Measurements from ENCODE around the gene QTRT2.
A peak's percentile ranks its signal among the peaks of the same experiment; 100 is the strongest.

Gene QTRT2

GRCh38 chr3:114019486-114019885, 37.1 kb upstream of the QTRT2 start:
- Histone ChIP-seq H3K36me3 (ENCODE audit: control insufficient read depth in 2 of 2, insufficient read depth in 1 of 2, low read length in 2 of 2) (no peaks in the 10 kb centered on the region), H3K4me3 (ENCODE audit: low read depth, low read length) (no peak overlapping the region), H3K27ac (ENCODE audit: extremely low read depth, low read depth, low read length) (no peak overlapping the region), H3K9me3 (ENCODE audit: control insufficient read depth, insufficient read depth, low read depth, low read length) (no peaks in the 10 kb centered on the region), H3K4me1 (ENCODE audit: control insufficient read depth, insufficient read depth, low read length) (no peaks in the 10 kb centered on the region)
- TF ChIP-seq SCRT1 (tag by site-specific recombination; IDR thresholded peaks at IDR 0.05; ENCODE audit: borderline replicate concordance) (no peak), GLIS1 (tag by site-specific recombination; IDR thresholded peaks at IDR 0.05) (no peak), ZNF10 (tag by site-specific recombination; IDR thresholded peaks at IDR 0.05) (no peak), HIC1 (tag by site-specific recombination; IDR thresholded peaks at IDR 0.05) (no peak)
- ChIA-PET POLR2A (no interaction called here), CTCF (no interaction called here)

GRCh38 chr3:114020907-114021306, 35.6 kb upstream of the QTRT2 start:
- ChIA-PET CTCF (no interaction called here), POLR2A (no interaction called here)
- no peaks in the 10 kb centered on the region for H3K36me3 ChIP-seq (ENCODE audit: control insufficient read depth in 2 of 2, insufficient read depth in 1 of 2, low read length in 2 of 2)
- no peaks in the 10 kb centered on the region for H3K4me1 ChIP-seq (ENCODE audit: control insufficient read depth, insufficient read depth, low read length)
- no peaks in the 10 kb centered on the region for H3K9me3 ChIP-seq (ENCODE audit: control insufficient read depth, insufficient read depth, low read depth, low read length)
- TF ChIP-seq ZNF596 (tag by site-specific recombination; IDR thresholded peaks at IDR 0.05) (no peak), ZNF18 (tag by site-specific recombination; IDR thresholded peaks at IDR 0.05) (no peak), YY2 (tag by site-specific recombination; IDR thresholded peaks at IDR 0.05) (no peak), ZFP3 (tag by site-specific recombination; IDR thresholded peaks at IDR 0.05; ENCODE audit: low read depth) (no peak)
- no peak overlapping the region for H3K4me3 ChIP-seq (ENCODE audit: low read depth, low read length)
- H3K27ac ChIP-seq (ENCODE audit: extremely low read depth, low read depth, low read length), result no peak overlapping the region

GRCh38 chr3:114022145-114022802, 34.3 kb upstream of the QTRT2 start:
- H3K4me1 ChIP-seq (ENCODE audit: control insufficient read depth, insufficient read depth, low read length), result no peaks in the 10 kb centered on the region
- H3K4me3 ChIP-seq (ENCODE audit: low read depth, low read length), result no peak overlapping the region
- H3K9me3 ChIP-seq (ENCODE audit: control insufficient read depth, insufficient read depth, low read depth, low read length), result no peaks in the 10 kb centered on the region
- H3K36me3 ChIP-seq (ENCODE audit: control insufficient read depth in 2 of 2, insufficient read depth in 1 of 2, low read length in 2 of 2), result no peaks in the 10 kb centered on the region
- ChIA-PET CTCF (no interaction called here), POLR2A (no interaction called here)
- no peak overlapping the region for H3K27ac ChIP-seq (ENCODE audit: extremely low read depth, low read depth, low read length)
- peak; percentile 83 for TF ChIP-seq SP7 (tag by site-specific recombination; IDR thresholded peaks at IDR 0.05)
- no peak for TF ChIP-seq SP3 (tag by site-specific recombination; IDR thresholded peaks at IDR 0.05)
- TF ChIP-seq ZNF274 (IDR thresholded peaks at IDR 0.05; ENCODE audit: low read length), result no peak
- TF ChIP-seq ZNF274 (tag by site-specific recombination; IDR thresholded peaks at IDR 0.05; ENCODE audit: borderline replicate concordance), result no peak
- TF ChIP-seq ZNF366 (tag by site-specific recombination; conservative IDR thresholded peaks at IDR 0.05), result peak; percentile 28; the same call in 1 of the 2 replicates
- no peak for TF ChIP-seq ZNF148 (tag by site-specific recombination; IDR thresholded peaks at IDR 0.05; ENCODE audit: borderline replicate concordance)
- TF ChIP-seq PRDM6 (tag by site-specific recombination; IDR thresholded peaks at IDR 0.05), result peak; percentile 58
- no peak for TF ChIP-seq ZNF707 (tag by site-specific recombination; IDR thresholded peaks at IDR 0.05)
- TF ChIP-seq ZNF704 (tag by site-specific recombination; IDR thresholded peaks at IDR 0.05), result no peak
- TF ChIP-seq ZNF768 (tag by site-specific recombination; IDR thresholded peaks at IDR 0.05), result no peak
- no peak for TF ChIP-seq ZNF791 (tag by site-specific recombination; IDR thresholded peaks at IDR 0.05)
- TF ChIP-seq ZNF202 (tag by site-specific recombination; IDR thresholded peaks at IDR 0.05; ENCODE audit: borderline replicate concordance), result no peak
- TF ChIP-seq MEIS1 (CRISPR knock-in tag; IDR thresholded peaks at IDR 0.05; ENCODE audit: borderline replicate concordance), result peak; percentile 85
- TF ChIP-seq GLIS1 (tag by site-specific recombination; IDR thresholded peaks at IDR 0.05), result no peak
- peak; percentile 29; the same call in 1 of the 2 replicates for TF ChIP-seq FEZF1 (tag by site-specific recombination; IDR thresholded peaks at IDR 0.05)
- TF ChIP-seq ZNF350 (tag by site-specific recombination; IDR thresholded peaks at IDR 0.05), result no peak
